IPS DF 4.7 (cell line): ENCODE results near the gene EDEM1.
A peak's percentile ranks its signal among the peaks of the same experiment; 100 is the strongest.
"Not testable (repeated sequence)": the region's sequence is repeated elsewhere in the genome, so short reads cannot be mapped to it uniquely, and the experiment has no call there.

ENCODE experiments used
- DNase-seq: peaks from one replicate; pipeline ENCODE4 v3.0.0-alpha.2; 2013; ENCODE audit warnings: low spot score; ENCODE audit errors: extremely low read depth

Gene EDEM1

GRCh38 chr3:5187156-5187919 is at the start of gene EDEM1:
EDEM1 (plus strand) TSS chr3:5187707; CDS start chr3:5187806, 99 bp downstream.
- peak; percentile 36 for DNase-seq

DNA sequence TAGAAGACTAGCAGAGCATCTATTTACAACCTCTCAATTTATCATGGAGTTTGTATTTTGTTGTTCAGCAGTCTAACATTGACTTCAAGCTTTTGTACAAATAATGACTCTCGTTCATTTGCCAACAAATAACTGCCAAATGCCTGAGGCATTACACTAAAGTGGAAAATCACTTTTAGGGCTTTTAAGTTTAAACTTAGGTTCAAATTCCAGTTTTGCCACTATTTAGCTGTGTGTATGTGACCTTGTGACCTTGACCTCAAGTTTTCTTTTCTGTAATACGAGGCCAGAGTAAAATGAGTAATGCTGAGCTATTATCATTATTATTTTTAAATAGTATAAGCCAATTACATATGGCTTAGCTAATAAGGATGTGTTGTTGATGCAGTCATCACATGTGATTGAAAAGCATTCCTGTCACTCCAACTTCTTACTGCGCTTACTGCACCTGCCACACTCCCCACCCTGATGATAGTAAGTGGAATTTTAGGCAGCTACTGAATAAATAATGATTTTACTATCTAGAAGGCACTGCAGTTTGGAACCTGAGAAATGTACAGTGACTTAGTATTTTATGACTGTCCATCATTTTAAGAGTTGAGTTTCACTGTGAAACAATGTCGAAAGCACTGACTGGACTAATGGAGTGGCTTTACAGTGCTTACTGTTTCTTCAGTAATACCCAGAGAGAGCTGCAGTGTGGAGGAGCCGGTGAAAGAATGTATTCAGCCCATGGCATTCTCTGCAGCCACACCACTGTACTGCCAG is 49.1 kb upstream of the EDEM1 start:
- no peak for DNase-seq

DNA sequence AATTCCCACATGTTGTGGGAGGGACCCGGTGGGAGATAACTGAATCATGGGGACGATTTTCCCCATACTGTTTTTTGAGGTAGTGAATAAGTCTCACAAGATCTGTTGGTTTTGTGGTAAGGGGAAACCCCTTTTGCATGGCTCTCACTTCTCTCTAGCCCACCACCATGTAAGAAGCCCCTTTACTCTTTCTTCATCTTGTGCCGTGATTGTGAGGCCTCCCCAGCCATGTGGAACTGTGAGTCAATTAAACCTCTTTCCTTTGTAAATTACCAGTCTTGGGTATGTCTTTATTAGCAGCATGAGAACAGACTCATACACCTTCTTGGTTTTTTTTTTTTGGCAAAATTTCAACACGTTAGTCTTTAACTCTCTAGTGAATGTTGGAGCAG is 47.3 kb upstream of the EDEM1 start:
- no peak for DNase-seq

- DNase-seq, result no peak
Measured at GRCh38 chr3:5140839-5141238, 46.7 kb upstream of the EDEM1 start.

DNA sequence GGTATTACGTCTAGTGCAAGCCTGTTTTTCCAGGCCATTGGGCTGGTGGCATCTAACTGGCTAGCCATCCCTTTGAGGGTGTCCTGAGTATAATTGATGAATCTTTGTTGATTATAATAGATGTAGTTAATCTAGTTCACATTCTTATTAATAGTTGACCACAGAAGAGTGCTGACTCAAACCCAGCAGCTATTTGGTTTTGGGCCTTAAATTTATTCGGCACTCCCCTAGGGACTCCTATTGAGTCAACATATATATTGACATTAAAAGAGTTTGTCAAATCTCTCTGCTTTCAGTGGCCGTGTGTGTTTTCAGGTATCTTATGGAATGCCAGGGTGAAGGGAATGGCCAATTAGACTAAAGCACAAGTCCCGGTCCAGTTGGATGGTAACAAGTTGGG is 45.7 kb upstream of the EDEM1 start:
- no peak for DNase-seq

GRCh38 chr3:5143464-5143863 is 44.0 kb upstream of the EDEM1 start:
- DNase-seq, result no peak

GRCh38 chr3:5144316-5144994 is 43.1 kb upstream of the EDEM1 start:
- DNase-seq, result no peak

DNA sequence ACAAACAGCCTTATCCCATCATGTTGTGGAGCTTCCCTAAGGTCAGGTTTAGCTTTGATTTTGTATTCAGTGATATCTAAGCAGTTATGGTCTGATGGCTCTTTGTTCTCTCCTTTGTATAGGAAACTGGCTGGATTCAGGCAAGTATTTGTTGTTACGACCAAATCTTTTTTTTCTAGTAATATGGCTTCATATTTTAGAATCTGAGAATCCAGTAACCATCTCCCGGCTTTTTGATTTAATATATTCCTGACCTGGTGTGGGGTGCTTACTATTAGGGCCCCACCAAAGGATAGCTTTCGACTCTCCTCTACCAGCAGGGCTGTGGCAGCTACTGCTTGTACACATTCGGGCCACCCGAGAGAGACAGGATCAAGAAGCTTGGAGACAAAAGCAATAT is 42.4 kb upstream of the EDEM1 start:
- no peak for DNase-seq

DNA sequence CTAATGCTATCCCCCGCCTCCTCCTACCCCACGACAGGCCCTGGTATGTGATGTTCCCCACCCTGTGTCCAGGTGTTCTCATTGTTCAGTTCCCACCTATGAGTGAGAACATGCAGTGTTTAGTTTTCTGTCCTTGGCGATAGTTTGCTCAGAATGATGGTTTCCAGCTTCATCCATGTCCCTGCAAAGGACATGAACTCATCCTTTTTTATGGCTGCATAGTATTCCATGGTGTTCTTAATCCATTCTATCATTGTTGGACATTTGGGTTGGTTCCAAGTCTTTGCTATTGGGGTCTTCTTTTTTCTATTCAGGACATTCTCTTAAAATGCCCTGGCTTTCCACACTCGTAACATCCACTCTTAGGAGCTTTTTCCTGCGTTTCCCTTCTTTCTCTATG is 40.4 kb upstream of the EDEM1 start:
- not testable (repeated sequence) for DNase-seq

DNA sequence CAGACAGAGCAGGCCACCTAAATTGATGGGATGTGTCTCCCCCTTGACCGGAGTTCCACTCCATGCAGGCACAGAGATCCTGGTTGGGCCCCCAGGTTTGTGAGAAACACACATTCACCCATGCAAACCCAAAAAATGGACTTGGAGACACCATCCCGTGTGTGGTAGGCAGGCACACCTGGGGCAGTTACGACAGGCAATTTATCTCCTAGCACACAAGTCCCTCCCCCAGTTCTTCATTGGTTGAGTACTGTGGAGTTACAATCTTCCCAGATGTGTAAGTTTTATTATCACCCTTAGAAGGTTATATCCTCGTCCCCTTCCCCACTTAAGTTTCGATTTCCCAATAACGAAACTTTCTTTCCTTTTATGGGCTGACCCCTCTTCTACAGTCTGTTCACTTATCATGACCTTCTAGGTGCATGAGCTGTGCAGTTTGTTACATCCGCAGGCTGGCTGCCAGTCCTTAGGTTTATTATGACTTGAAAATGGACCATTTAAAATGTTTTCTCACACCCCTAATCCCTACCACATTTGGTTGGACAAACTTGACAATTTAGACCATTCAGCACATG is 38.1 kb upstream of the EDEM1 start:
- DNase-seq, result no peak

GRCh38 chr3:5151586-5151985 is 35.9 kb upstream of the EDEM1 start:
- DNase-seq, result no peak

DNA sequence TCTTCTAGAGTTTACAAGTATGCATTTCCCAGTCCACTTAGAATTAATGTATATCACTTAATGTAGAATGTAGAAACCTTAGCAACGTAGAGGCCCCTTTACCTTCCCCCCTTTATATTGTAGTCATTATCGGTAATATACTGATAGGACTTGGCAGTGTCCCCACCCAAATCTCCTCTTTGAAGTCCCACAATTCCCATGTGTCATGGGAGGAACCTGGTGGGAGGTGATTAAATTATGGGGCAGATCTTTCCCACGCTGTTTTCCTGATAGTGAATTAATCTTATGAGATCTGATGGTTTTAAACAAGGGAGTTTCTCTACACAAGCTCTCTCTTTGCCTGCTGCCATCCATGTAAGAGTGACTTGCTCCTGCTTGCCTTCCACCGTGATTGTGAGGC is 34.4 kb upstream of the EDEM1 start:
- DNase-seq, result no peak

DNA sequence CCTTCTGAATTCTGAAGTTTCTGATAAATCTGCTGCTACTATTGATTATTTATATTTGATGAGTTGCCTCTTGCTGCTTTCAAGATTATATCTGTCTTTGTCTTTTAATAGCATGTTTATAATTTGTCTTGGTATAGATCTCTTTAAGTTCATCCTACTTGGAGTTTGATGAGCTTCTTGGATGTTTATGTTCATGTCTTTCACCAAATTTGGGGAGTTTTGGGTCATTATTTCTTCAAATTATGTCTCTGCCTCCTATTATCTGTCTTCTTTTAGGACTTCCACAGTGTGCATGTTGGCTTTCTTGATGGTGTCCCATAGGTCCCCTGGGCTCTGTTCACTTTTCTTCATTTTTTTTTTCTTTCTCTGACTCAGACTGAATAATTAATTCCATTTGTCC is 32.3 kb upstream of the EDEM1 start:
- DNase-seq, result no peak

DNA sequence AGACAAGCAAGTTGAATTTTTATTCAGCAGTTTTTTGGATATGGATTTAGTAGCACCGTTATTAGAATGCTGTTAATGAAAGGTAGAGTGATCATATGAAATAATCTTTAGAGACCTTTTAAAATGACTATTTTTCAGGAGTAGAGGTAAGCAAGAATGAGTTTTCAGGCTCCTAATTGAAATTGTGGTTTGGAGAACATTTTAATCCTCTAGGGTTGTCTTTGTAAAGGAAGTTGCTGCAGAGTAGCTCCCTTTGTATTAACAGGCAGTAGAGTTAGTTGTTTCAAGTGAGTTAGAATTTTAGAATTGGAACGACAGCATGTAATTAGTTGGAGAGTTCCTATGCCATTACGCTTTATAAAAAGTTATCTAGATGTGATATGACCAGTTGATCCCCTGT is 27.2 kb upstream of the EDEM1 start:
- no peak for DNase-seq

DNA sequence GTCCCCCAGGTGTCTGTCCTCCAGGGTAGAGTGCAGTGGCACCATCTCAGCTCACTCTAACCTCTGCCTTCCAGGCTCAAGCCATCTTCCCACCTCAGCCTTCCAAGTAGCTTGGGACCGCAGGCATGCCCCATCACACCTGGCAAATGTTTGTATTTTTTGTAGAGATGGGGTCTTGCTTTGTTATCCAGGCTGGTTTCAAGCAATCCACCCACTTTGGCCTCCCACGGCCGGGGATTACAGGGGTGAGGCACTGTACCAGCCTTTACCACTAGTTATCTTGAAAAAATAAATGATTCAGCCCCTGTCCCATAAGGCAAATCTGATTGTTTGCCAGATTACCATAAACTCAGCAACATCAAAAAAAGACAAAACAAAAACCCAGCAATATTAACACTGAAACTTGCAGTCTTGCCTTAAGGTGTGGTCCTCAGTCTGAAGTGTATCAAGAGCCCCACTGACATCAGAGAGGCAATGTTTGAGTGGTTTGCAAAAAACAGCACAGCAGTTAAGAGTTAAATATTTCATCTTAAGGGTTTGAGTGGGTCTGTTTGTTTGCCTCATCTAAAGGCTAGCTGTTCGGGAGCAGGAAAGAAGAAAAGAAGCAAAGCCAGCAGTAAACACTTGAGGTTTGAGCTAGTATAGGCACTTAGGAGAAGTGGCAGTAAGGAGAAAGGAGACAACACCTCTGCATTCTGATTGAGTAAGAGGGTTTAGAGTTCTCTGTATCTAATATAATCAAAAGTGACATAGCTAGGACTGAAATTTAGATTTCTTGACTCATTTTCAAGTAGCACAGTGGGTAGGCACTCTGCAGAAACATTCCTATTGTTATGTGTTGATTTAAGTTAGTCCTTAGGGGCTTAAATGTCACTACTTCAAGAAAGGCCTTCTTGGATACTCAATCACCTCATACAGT is 26.3 kb upstream of the EDEM1 start:
- no peak for DNase-seq

GRCh38 chr3:5162102-5162501 is 25.4 kb upstream of the EDEM1 start:
- no peak for DNase-seq

GRCh38 chr3:5165698-5166097 is 21.8 kb upstream of the EDEM1 start:
- no peak for DNase-seq

DNA sequence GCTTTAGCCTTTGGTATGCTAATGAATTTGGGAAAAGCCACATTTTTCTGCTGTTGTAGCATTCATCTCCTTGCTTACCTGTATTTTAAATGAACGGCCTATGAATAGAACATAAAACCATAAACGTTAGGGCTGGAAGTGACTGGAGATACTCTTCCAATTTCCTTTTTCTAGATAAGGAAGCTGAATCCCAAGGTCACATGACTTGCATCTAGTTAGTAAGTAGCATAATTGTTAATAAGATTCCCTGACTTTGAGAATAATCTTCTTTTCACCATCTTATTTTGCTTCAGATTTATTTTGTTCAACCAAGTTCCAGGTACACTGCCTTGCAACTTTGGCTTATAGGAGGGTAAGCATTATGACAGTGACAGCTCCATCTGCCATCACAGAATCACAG is 20.7 kb upstream of the EDEM1 start:
- no peak for DNase-seq

DNA sequence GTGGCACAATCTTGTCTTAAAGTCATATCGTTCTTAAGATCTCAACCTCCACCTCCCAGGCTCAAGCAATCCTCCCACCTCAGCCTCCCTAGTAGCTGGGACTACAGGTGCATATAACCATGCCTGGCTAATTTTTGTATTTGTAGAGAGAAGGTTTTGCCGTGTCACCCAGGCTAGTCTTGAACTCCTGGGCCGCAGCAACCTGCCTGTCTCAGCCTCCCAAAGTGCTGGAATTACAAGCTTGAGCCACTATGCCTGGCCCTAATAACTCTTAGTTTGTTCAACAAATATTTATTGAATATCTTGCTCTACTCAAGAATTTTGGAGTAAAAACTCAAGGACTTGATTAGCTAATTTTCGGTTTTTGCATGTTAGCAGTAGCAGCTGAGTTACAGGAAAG is 19.4 kb upstream of the EDEM1 start:
- no peak for DNase-seq

- DNase-seq, result no peak
Measured at GRCh38 chr3:5169807-5170206, 17.7 kb upstream of the EDEM1 start.

GRCh38 chr3:5170975-5171374 is 16.5 kb upstream of the EDEM1 start:
- no peak for DNase-seq
